ENCODE measurements around the gene RPL15. TPM values are rescaled to one million over a fixed set of nuclear protein-coding genes. Genes with fewer than 3 reads are reported as not detected.
A peak's percentile ranks its signal among the peaks of the same experiment; 100 is the strongest.

Gene RPL15
- total RNA-seq, 2 experiments from 2014 or later: 1,598 to 1,775 TPM

- Mint-ChIP-seq H3K4me1 (peaks cover 16% of the 10 kb centered on the region), H3K27ac (peak overlapping the region; percentile 82), H3K27me3 (peaks cover 23% of the 10 kb centered on the region), H3K9me3 (no peaks in the 10 kb centered on the region), H3K36me3 (ENCODE audit: low read depth) (no peaks in the 10 kb centered on the region), H3K4me3 (peak overlapping the region; percentile 66)
- ChIA-PET POLR2A (interaction anchor here (1.6 kb wide), 1 partner anchor 27 kb away, joined by 8 read pairs; the partner anchor contains the start of genes NKIRAS1 and RPL15), CTCF (interaction anchor here (0.6 to 1.2 kb wide), 2 partner anchors 23 to 227 kb away, joined by 3 to 4 read pairs; no protein-coding TSS in a partner anchor)
- no peak for DNase-seq
These were observed 27.3 kb downstream of the RPL15 start for GRCh38 chr3:23944007-23944783.

GRCh38 chr3:23944861-23945662, 28.1 kb downstream of the RPL15 start, which contains the start of gene NR1D2:
Gene NR1D2 (plus strand): TSS chr3:23945286. CDS start chr3:23945579, 293 bp downstream.
- DNase-seq: peak; percentile 73
- ChIA-PET POLR2A (interaction anchor here (1.6 kb wide), 1 partner anchor 28 kb away, joined by 8 read pairs; the partner anchor contains the start of genes NKIRAS1 and RPL15), CTCF (interaction anchor here (1.2 kb wide), 1 partner anchor 24 kb away, joined by 4 read pairs; no protein-coding TSS in a partner anchor)
- H3K27me3 Mint-ChIP-seq: peaks cover 22% of the 10 kb centered on the region
- peak within 1 kb of the TSS; percentile 81 for H3K4me3 Mint-ChIP-seq
- peaks cover 25% of the 10 kb centered on the region for H3K4me1 Mint-ChIP-seq
- peaks cover 2% of the 10 kb centered on the region for H3K9me3 Mint-ChIP-seq
- H3K27ac Mint-ChIP-seq: peak within 1 kb of the TSS; percentile 92
- H3K36me3 Mint-ChIP-seq (ENCODE audit: low read depth): peaks cover 1% of the 10 kb centered on the region

- peaks cover 22% of the 10 kb centered on the region for H3K27me3 Mint-ChIP-seq
- DNase-seq: no peak
- peak overlapping the region; percentile 47 for H3K4me3 Mint-ChIP-seq
- CTCF ChIA-PET: interaction anchor here (1.6 kb wide), 1 partner anchor 29 kb away, joined by 5 read pairs; the partner anchor contains the start of genes NKIRAS1 and RPL15
- peak overlapping the region; percentile 60 for H3K27ac Mint-ChIP-seq
- H3K9me3 Mint-ChIP-seq: peaks cover 2% of the 10 kb centered on the region
- peaks cover 30% of the 10 kb centered on the region for H3K4me1 Mint-ChIP-seq
- H3K36me3 Mint-ChIP-seq (ENCODE audit: low read depth): peaks cover 1% of the 10 kb centered on the region
- POLR2A ChIA-PET: interaction anchor here (1.9 kb wide), 1 partner anchor 29 kb away, joined by 5 read pairs; the partner anchor contains the start of genes NKIRAS1 and RPL15
These were observed 28.7 kb downstream of the RPL15 start for GRCh38 chr3:23945663-23945912.

- peaks cover 20% of the 10 kb centered on the region for H3K27me3 Mint-ChIP-seq
- H3K9me3 Mint-ChIP-seq: peaks cover 2% of the 10 kb centered on the region
- ChIA-PET POLR2A (interaction anchor here (0.7 to 1.9 kb wide), 2 partner anchors 10 to 29 kb away, joined by 4 to 5 read pairs; partner anchors contain the start of genes NKIRAS1 and RPL15), CTCF (interaction anchor here (1.6 kb wide), 1 partner anchor 29 kb away, joined by 5 read pairs; the partner anchor contains the start of genes NKIRAS1 and RPL15)
- H3K4me3 Mint-ChIP-seq: peak overlapping the region; percentile 81
- peaks cover 34% of the 10 kb centered on the region for H3K4me1 Mint-ChIP-seq
- H3K27ac Mint-ChIP-seq: peak overlapping the region; percentile 92
- DNase-seq: peak; percentile 95
- H3K36me3 Mint-ChIP-seq (ENCODE audit: low read depth): peaks cover 1% of the 10 kb centered on the region
These were observed 29.2 kb downstream of the RPL15 start for GRCh38 chr3:23945913-23946687.

GRCh38 chr3:23948761-23949160, 31.8 kb downstream of the RPL15 start:
- Mint-ChIP-seq H3K27me3 (peaks cover 8% of the 10 kb centered on the region), H3K36me3 (ENCODE audit: low read depth) (peaks cover 1% of the 10 kb centered on the region), H3K27ac (no peak overlapping the region), H3K4me3 (no peak overlapping the region), H3K9me3 (peaks cover 2% of the 10 kb centered on the region), H3K4me1 (peaks cover 48% of the 10 kb centered on the region)
- DNase-seq: no peak
- CTCF ChIA-PET: no interaction called here
- POLR2A ChIA-PET: no interaction called here

GRCh38 chr3:23949784-23950183, 32.9 kb downstream of the RPL15 start:
- CTCF ChIA-PET: interaction anchor here (1.0 to 1.2 kb wide), 2 partner anchors 10 to 28 kb away, joined by 3 to 4 read pairs; no protein-coding TSS in a partner anchor
- DNase-seq: no peak
- Mint-ChIP-seq H3K4me1 (peaks cover 41% of the 10 kb centered on the region), H3K36me3 (ENCODE audit: low read depth) (peaks cover 1% of the 10 kb centered on the region), H3K9me3 (peaks cover 2% of the 10 kb centered on the region), H3K4me3 (peak overlapping the region; percentile 70), H3K27me3 (no peaks in the 10 kb centered on the region), H3K27ac (peak overlapping the region; percentile 90)
- POLR2A ChIA-PET: interaction anchor here (0.6 to 1.3 kb wide), 2 partner anchors 17 to 33 kb away, joined by 3 read pairs; partner anchors contain the start of genes NKIRAS1 and RPL15

GRCh38 chr3:23950293-23950692, 33.4 kb downstream of the RPL15 start:
- CTCF ChIA-PET: interaction anchor here (1.0 to 1.2 kb wide), 2 partner anchors 9 to 29 kb away, joined by 3 to 4 read pairs; no protein-coding TSS in a partner anchor
- H3K36me3 Mint-ChIP-seq (ENCODE audit: low read depth): peaks cover 1% of the 10 kb centered on the region
- POLR2A ChIA-PET: interaction anchor here (1.3 kb wide), 1 partner anchor 34 kb away, joined by 3 read pairs; the partner anchor contains the start of genes NKIRAS1 and RPL15
- H3K27ac Mint-ChIP-seq: peak overlapping the region; percentile 90
- H3K4me3 Mint-ChIP-seq: peak overlapping the region; percentile 70
- DNase-seq: no peak
- H3K4me1 Mint-ChIP-seq: peaks cover 41% of the 10 kb centered on the region
- peaks cover 2% of the 10 kb centered on the region for H3K9me3 Mint-ChIP-seq
- H3K27me3 Mint-ChIP-seq: no peaks in the 10 kb centered on the region

GRCh38 chr3:23952646-23953045, 35.7 kb downstream of the RPL15 start:
- Mint-ChIP-seq H3K36me3 (ENCODE audit: low read depth) (peaks cover 1% of the 10 kb centered on the region), H3K4me3 (no peak overlapping the region), H3K27ac (no peak overlapping the region), H3K4me1 (peaks cover 35% of the 10 kb centered on the region), H3K27me3 (no peaks in the 10 kb centered on the region), H3K9me3 (peaks cover 2% of the 10 kb centered on the region)
- ChIA-PET CTCF (interaction anchor here (0.6 kb wide), 2 partner anchors 14 to 33 kb away, joined by 4 to 5 read pairs; no protein-coding TSS in a partner anchor), POLR2A (no interaction called here)
- no peak for DNase-seq

- ChIA-PET CTCF (no interaction called here), POLR2A (no interaction called here)
- no peaks in the 10 kb centered on the region for H3K27me3 Mint-ChIP-seq
- no peak overlapping the region for H3K27ac Mint-ChIP-seq
- H3K4me3 Mint-ChIP-seq: no peak overlapping the region
- peaks cover 32% of the 10 kb centered on the region for H3K4me1 Mint-ChIP-seq
- H3K9me3 Mint-ChIP-seq: peaks cover 2% of the 10 kb centered on the region
- peaks cover 1% of the 10 kb centered on the region for H3K36me3 Mint-ChIP-seq (ENCODE audit: low read depth)
- no peak for DNase-seq
These were observed 36.6 kb downstream of the RPL15 start for GRCh38 chr3:23953523-23953922.

- peaks cover 32% of the 10 kb centered on the region for H3K4me1 Mint-ChIP-seq
- CTCF ChIA-PET: no interaction called here
- POLR2A ChIA-PET: no interaction called here
These were observed 37.2 kb downstream of the RPL15 start for GRCh38 chr3:23954144-23954543.

GRCh38 chr3:23956701-23957100, 39.8 kb downstream of the RPL15 start:
- peaks cover 11% of the 10 kb centered on the region for H3K4me1 Mint-ChIP-seq

More at GRCh38 chr3:23954144-23954543, 37.2 kb downstream of the RPL15 start:
- H3K9me3 Mint-ChIP-seq: peaks cover 2% of the 10 kb centered on the region
- no peak for DNase-seq
- H3K4me3 Mint-ChIP-seq: no peak overlapping the region
- H3K27me3 Mint-ChIP-seq: no peaks in the 10 kb centered on the region
- no peak overlapping the region for H3K27ac Mint-ChIP-seq
- peaks cover 1% of the 10 kb centered on the region for H3K36me3 Mint-ChIP-seq (ENCODE audit: low read depth)

More at GRCh38 chr3:23956701-23957100, 39.8 kb downstream of the RPL15 start:
- Mint-ChIP-seq H3K4me3 (no peak overlapping the region), H3K27ac (no peak overlapping the region), H3K27me3 (no peaks in the 10 kb centered on the region), H3K9me3 (no peaks in the 10 kb centered on the region), H3K36me3 (ENCODE audit: low read depth) (no peaks in the 10 kb centered on the region)
- POLR2A ChIA-PET: interaction anchor here (0.6 kb wide), 1 partner anchor 10 kb away, joined by 4 read pairs; no protein-coding TSS in a partner anchor
- no peak for DNase-seq
- CTCF ChIA-PET: no interaction called here
